ENCODE measurements around the gene PRDX4.
"Not testable (repeated sequence)": the region's sequence is repeated elsewhere in the genome, so short reads cannot be mapped to it uniquely, and the experiment has no call there.

DNA sequence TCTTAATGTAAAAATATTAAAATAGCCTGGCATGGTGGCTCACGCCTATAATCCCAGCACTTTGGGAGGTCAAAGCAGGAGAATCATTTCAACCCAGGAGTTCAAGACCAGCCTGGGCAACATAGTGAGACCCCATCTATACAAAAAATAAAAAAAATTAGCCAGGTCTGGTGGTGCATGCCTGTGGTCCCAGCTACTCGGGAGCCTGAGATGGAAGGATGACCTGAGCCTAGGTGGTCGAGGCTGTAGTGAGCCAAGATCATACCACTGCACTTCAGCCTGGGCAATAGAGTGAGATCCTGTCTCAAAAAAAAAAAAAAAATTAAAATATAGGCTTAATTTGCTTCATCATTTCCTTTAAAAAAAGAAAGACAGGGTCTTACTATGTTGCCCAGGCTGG, 9.2 kb downstream of the PRDX4 start:
- TF ChIP-seq KLF5 (IDR thresholded peaks at IDR 0.05; ENCODE audit: partially characterized antibody); NFYB (IDR thresholded peaks at IDR 0.05; ENCODE audit: insufficient read depth, low read depth, low read length); POLR2A (IDR thresholded peaks at IDR 0.05; ENCODE audit: low read depth, low read length); YY1 (IDR thresholded peaks at IDR 0.05; ENCODE audit: low read depth, low read length); FOXK2 (IDR thresholded peaks at IDR 0.05); BHLHE40 (IDR thresholded peaks at IDR 0.05; ENCODE audit: borderline replicate concordance in 1 of 2, low read depth in 2 of 2, low read length in 1 of 2); EZH2 (IDR thresholded peaks at IDR 0.05; ENCODE audit: borderline replicate concordance, control insufficient read depth, low read depth, low read length); IRF4 (IDR thresholded peaks at IDR 0.05; ENCODE audit: low read depth, low read length); BCL11A (IDR thresholded peaks at IDR 0.05; ENCODE audit: low read depth, low read length): not testable (repeated sequence)
- TF ChIP-seq, protein P1, sequence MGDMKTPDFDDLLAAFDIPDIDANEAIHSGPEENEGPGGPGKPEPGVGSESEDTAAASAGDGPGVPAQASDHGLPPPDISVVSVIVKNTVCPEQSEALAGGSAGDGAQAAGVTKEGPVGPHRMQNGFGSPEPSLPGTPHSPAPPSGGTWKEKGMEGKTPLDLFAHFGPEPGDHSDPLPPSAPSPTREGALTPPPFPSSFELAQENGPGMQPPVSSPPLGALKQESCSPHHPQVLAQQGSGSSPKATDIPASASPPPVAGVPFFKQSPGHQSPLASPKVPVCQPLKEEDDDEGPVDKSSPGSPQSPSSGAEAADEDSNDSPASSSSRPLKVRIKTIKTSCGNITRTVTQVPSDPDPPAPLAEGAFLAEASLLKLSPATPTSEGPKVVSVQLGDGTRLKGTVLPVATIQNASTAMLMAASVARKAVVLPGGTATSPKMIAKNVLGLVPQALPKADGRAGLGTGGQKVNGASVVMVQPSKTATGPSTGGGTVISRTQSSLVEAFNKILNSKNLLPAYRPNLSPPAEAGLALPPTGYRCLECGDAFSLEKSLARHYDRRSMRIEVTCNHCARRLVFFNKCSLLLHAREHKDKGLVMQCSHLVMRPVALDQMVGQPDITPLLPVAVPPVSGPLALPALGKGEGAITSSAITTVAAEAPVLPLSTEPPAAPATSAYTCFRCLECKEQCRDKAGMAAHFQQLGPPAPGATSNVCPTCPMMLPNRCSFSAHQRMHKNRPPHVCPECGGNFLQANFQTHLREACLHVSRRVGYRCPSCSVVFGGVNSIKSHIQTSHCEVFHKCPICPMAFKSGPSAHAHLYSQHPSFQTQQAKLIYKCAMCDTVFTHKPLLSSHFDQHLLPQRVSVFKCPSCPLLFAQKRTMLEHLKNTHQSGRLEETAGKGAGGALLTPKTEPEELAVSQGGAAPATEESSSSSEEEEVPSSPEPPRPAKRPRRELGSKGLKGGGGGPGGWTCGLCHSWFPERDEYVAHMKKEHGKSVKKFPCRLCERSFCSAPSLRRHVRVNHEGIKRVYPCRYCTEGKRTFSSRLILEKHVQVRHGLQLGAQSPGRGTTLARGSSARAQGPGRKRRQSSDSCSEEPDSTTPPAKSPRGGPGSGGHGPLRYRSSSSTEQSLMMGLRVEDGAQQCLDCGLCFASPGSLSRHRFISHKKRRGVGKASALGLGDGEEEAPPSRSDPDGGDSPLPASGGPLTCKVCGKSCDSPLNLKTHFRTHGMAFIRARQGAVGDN (IDR thresholded peaks at IDR 0.05), result not testable (repeated sequence)
- TF ChIP-seq, protein P2, sequence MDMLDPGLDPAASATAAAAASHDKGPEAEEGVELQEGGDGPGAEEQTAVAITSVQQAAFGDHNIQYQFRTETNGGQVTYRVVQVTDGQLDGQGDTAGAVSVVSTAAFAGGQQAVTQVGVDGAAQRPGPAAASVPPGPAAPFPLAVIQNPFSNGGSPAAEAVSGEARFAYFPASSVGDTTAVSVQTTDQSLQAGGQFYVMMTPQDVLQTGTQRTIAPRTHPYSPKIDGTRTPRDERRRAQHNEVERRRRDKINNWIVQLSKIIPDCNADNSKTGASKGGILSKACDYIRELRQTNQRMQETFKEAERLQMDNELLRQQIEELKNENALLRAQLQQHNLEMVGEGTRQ (IDR thresholded peaks at IDR 0.05; ENCODE audit: borderline replicate concordance, low read depth, low read length), result not testable (repeated sequence)
- TF ChIP-seq, protein P3, sequence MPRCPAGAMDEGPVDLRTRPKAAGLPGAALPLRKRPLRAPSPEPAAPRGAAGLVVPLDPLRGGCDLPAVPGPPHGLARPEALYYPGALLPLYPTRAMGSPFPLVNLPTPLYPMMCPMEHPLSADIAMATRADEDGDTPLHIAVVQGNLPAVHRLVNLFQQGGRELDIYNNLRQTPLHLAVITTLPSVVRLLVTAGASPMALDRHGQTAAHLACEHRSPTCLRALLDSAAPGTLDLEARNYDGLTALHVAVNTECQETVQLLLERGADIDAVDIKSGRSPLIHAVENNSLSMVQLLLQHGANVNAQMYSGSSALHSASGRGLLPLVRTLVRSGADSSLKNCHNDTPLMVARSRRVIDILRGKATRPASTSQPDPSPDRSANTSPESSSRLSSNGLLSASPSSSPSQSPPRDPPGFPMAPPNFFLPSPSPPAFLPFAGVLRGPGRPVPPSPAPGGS (IDR thresholded peaks at IDR 0.05; ENCODE audit: borderline replicate concordance, insufficient read depth, low read depth, low read length, poor library complexity, severe bottlenecking), result not testable (repeated sequence)
- TF ChIP-seq, protein P4, sequence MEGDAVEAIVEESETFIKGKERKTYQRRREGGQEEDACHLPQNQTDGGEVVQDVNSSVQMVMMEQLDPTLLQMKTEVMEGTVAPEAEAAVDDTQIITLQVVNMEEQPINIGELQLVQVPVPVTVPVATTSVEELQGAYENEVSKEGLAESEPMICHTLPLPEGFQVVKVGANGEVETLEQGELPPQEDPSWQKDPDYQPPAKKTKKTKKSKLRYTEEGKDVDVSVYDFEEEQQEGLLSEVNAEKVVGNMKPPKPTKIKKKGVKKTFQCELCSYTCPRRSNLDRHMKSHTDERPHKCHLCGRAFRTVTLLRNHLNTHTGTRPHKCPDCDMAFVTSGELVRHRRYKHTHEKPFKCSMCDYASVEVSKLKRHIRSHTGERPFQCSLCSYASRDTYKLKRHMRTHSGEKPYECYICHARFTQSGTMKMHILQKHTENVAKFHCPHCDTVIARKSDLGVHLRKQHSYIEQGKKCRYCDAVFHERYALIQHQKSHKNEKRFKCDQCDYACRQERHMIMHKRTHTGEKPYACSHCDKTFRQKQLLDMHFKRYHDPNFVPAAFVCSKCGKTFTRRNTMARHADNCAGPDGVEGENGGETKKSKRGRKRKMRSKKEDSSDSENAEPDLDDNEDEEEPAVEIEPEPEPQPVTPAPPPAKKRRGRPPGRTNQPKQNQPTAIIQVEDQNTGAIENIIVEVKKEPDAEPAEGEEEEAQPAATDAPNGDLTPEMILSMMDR (IDR thresholded peaks at IDR 0.05 in 2 of 3, conservative IDR thresholded peaks at IDR 0.05 in 1 of 3; ENCODE audit: control insufficient read depth in 2 of 3, extremely low read depth in 1 of 3, insufficient read depth in 1 of 3, low read depth in 3 of 3, low read length in 3 of 3), result not testable (repeated sequence)

All from GM12878 (cell line).